HG02938 (cell line): ENCODE results near the gene MEMO1.

ENCODE experiments used
- ATAC-seq: cut with Tn5 transposase; IDR thresholded peaks from one replicate; pipeline ENCODE4 v1.9.1; 2021; ENCODE audit warnings: mild to moderate bottlenecking, moderate library complexity; ENCODE audit not compliant: unreplicated experiment

MEMO1 gene

DNA sequence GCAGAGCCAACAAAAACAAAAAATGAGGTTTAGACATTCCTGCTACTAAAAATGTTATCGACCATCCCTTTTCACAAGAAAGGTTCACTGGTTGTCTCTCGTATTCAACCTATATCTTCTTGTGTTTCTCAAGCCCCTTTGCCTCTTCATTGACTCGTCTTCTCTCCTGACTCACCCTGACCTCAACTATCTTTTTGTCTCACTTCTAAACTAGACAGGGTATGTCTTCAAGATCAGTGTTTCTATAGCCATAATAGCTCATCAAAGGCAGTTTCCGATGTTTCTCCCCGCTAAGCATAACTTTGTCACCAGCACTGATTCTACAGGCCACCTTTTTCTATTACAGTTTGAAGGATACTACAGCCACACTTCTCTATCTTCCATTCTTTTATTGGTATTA, 178.4 kb downstream of the MEMO1 start:
- no peak for ATAC-seq

- ATAC-seq = no peak
Measured at GRCh38 chr2:31831585-31831984, 179.2 kb downstream of the MEMO1 start.

DNA sequence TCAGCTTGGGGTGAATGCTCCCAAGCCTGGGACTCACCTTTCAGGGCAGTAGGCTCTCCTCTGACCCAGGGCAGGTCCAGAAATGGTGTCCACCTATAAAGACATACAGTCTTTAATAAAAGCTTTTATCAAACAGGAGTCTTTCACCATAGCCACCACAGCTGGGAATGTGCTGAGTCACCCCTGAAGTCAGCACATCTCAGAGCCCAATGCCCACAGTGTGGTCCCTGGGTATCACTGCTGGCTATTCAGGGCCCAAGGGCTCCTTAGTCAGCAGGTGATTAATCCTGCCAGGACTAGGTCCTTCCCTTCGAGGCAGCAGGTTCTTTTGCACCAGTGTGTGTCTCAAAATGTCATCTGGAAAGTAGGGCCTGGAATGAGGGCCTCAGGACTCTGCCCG, 181.9 kb downstream of the MEMO1 start:
- no peak for ATAC-seq

DNA sequence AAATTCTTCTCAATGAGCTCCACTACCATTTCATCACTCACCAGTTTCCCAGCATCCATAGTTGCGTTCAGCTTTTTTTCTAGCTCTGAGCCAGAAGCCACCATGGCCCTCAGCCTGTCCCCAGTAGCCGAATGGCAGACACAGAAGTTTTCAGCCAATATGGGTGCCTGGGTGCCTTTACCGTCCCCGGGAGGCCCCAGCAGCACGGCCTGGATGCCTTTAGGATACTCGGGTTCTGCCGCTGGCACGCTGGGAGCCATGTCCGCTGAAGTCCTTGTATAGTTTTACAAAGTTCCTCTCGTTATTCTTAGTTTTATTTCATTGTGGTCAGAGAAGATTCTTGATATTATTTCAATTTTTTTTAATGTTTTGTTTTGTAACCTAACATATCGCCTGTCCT, 187.2 kb downstream of the MEMO1 start:
- no peak for ATAC-seq

GRCh38 chr2:31822587-31822986, 188.2 kb downstream of the MEMO1 start:
- no peak for ATAC-seq
